ENCODE measurements around the gene TMEM266.

The TMEM266 gene

GRCh38 chr15:76064375-76064774 lies 4.6 kb downstream of the TMEM266 start:
- Histone ChIP-seq H3K9me3 (ENCODE audit: control insufficient read depth, insufficient read depth, low read depth, low read length) (no peaks in the 10 kb centered on the region), H3K27ac (ENCODE audit: extremely low read depth, low read depth, low read length) (no peak overlapping the region), H3K4me1 (ENCODE audit: control insufficient read depth, insufficient read depth, low read length) (peaks cover 4% of the 10 kb centered on the region), H3K4me3 (ENCODE audit: low read depth, low read length) (no peak overlapping the region), H3K36me3 (ENCODE audit: control insufficient read depth in 2 of 2, insufficient read depth in 1 of 2, low read length in 2 of 2) (no peaks in the 10 kb centered on the region)
- POLR2A ChIA-PET = no interaction called here
- CTCF ChIA-PET = interaction anchor here (1.4 to 2.3 kb wide), 4 partner anchors 8 to 84 kb away, joined by 3 to 13 read pairs (median 7); no protein-coding TSS in a partner anchor
- TF ChIP-seq WT1 (tag by site-specific recombination; IDR thresholded peaks at IDR 0.05) = peak; percentile 71
- no peak for TF ChIP-seq ZNF560 (tag by site-specific recombination; IDR thresholded peaks at IDR 0.05; ENCODE audit: borderline replicate concordance)

GRCh38 chr15:76065245-76065644 lies 5.5 kb downstream of the TMEM266 start:
- H3K4me3 ChIP-seq (ENCODE audit: low read depth, low read length) = no peak overlapping the region
- POLR2A ChIA-PET = no interaction called here
- H3K27ac ChIP-seq (ENCODE audit: extremely low read depth, low read depth, low read length) = no peak overlapping the region
- TF ChIP-seq ZNF146 (tag by site-specific recombination; IDR thresholded peaks at IDR 0.05) = no peak
- TF ChIP-seq BCL11B (tag by site-specific recombination; IDR thresholded peaks at IDR 0.05; ENCODE audit: low read depth) = no peak
- TF ChIP-seq ZNF280D (tag by site-specific recombination; IDR thresholded peaks at IDR 0.05) = no peak
- TF ChIP-seq ZNF629 (tag by site-specific recombination; IDR thresholded peaks at IDR 0.05) = no peak
- no peak for TF ChIP-seq ZBTB20 (tag by site-specific recombination; IDR thresholded peaks at IDR 0.05)
- no peak for TF ChIP-seq ZNF571 (tag by site-specific recombination; IDR thresholded peaks at IDR 0.05)
- no peak for TF ChIP-seq AEBP2 (tag by site-specific recombination; IDR thresholded peaks at IDR 0.05; ENCODE audit: borderline replicate concordance)
- no peak for TF ChIP-seq ZNF621 (tag by site-specific recombination; IDR thresholded peaks at IDR 0.05)
- no peak for TF ChIP-seq ZNF140 (tag by site-specific recombination; IDR thresholded peaks at IDR 0.05)
- TF ChIP-seq ZNF654 (tag by site-specific recombination; IDR thresholded peaks at IDR 0.05; ENCODE audit: low read depth) = no peak
- no peak for TF ChIP-seq ZNF433 (tag by site-specific recombination; IDR thresholded peaks at IDR 0.05; ENCODE audit: low read depth)
- no peak for TF ChIP-seq ZNF544 (tag by site-specific recombination; IDR thresholded peaks at IDR 0.05)
- no peaks in the 10 kb centered on the region for H3K36me3 ChIP-seq (ENCODE audit: control insufficient read depth in 2 of 2, insufficient read depth in 1 of 2, low read length in 2 of 2)
- CTCF ChIA-PET = interaction anchor here (1.4 to 2.3 kb wide), 4 partner anchors 9 to 83 kb away, joined by 3 to 13 read pairs (median 7); no protein-coding TSS in a partner anchor
- H3K9me3 ChIP-seq (ENCODE audit: control insufficient read depth, insufficient read depth, low read depth, low read length) = no peaks in the 10 kb centered on the region
- H3K4me1 ChIP-seq (ENCODE audit: control insufficient read depth, insufficient read depth, low read length) = peaks cover 4% of the 10 kb centered on the region

- Histone ChIP-seq H3K4me3 (ENCODE audit: low read depth, low read length) (no peak overlapping the region), H3K4me1 (ENCODE audit: control insufficient read depth, insufficient read depth, low read length) (peaks cover 4% of the 10 kb centered on the region), H3K36me3 (ENCODE audit: control insufficient read depth in 2 of 2, insufficient read depth in 1 of 2, low read length in 2 of 2) (no peaks in the 10 kb centered on the region), H3K9me3 (ENCODE audit: control insufficient read depth, insufficient read depth, low read depth, low read length) (no peaks in the 10 kb centered on the region), H3K27ac (ENCODE audit: extremely low read depth, low read depth, low read length) (no peak overlapping the region)
- ChIA-PET POLR2A (no interaction called here), CTCF (interaction anchor here (0.7 to 2.3 kb wide), 4 partner anchors 9 to 83 kb away, joined by 3 to 13 read pairs (median 7); no protein-coding TSS in a partner anchor)
- no peak for TF ChIP-seq ZNF211 (tag by site-specific recombination; IDR thresholded peaks at IDR 0.05; ENCODE audit: low read depth)
- no peak for TF ChIP-seq ZNF629 (tag by site-specific recombination; IDR thresholded peaks at IDR 0.05)
- TF ChIP-seq, protein P1, sequence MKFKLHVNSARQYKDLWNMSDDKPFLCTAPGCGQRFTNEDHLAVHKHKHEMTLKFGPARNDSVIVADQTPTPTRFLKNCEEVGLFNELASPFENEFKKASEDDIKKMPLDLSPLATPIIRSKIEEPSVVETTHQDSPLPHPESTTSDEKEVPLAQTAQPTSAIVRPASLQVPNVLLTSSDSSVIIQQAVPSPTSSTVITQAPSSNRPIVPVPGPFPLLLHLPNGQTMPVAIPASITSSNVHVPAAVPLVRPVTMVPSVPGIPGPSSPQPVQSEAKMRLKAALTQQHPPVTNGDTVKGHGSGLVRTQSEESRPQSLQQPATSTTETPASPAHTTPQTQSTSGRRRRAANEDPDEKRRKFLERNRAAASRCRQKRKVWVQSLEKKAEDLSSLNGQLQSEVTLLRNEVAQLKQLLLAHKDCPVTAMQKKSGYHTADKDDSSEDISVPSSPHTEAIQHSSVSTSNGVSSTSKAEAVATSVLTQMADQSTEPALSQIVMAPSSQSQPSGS (tag by site-specific recombination; IDR thresholded peaks at IDR 0.05; ENCODE audit: low read depth) = no peak
- TF ChIP-seq ZNF274 (IDR thresholded peaks at IDR 0.05; ENCODE audit: low read length) = no peak
- TF ChIP-seq ZNF274 (tag by site-specific recombination; IDR thresholded peaks at IDR 0.05; ENCODE audit: borderline replicate concordance) = no peak
- no peak for TF ChIP-seq ZSCAN4 (tag by site-specific recombination; IDR thresholded peaks at IDR 0.05)
- no peak for TF ChIP-seq ZNF473 (tag by site-specific recombination; IDR thresholded peaks at IDR 0.05)
- TF ChIP-seq REPIN1 (tag by site-specific recombination; IDR thresholded peaks at IDR 0.05; ENCODE audit: low read depth) = no peak
- TF ChIP-seq ZNF580 (tag by site-specific recombination; IDR thresholded peaks at IDR 0.05) = no peak
- TF ChIP-seq KLF9 (tag by site-specific recombination; IDR thresholded peaks at IDR 0.05; ENCODE audit: low read depth) = no peak
- TF ChIP-seq ZBTB17 (tag by site-specific recombination; IDR thresholded peaks at IDR 0.05) = no peak
- no peak for TF ChIP-seq ZFP3 (tag by site-specific recombination; IDR thresholded peaks at IDR 0.05; ENCODE audit: low read depth)
- no peak for TF ChIP-seq ZNF248 (tag by site-specific recombination; IDR thresholded peaks at IDR 0.05)
Measured at GRCh38 chr15:76065793-76066192, 6.0 kb downstream of the TMEM266 start.
